ENCODE measurements around the gene LSG1.
A peak's percentile ranks its signal among the peaks of the same experiment; 100 is the strongest.

Gene LSG1

GRCh38 chr3:194682189-194682693 is 10.2 kb upstream of the LSG1 start:
- no peak overlapping the region for H3K4me3 ChIP-seq (ENCODE audit: low read length)
- TF ChIP-seq ZNF274 (IDR thresholded peaks at IDR 0.05; ENCODE audit: low read depth, low read length): no peak

GRCh38 chr3:194680888-194681615 is 9.1 kb upstream of the LSG1 start:
- no peak overlapping the region for H3K4me3 ChIP-seq (ENCODE audit: low read length)
- TF ChIP-seq ZNF274 (IDR thresholded peaks at IDR 0.05; ENCODE audit: low read depth, low read length): no peak

- TF ChIP-seq ZNF274 (IDR thresholded peaks at IDR 0.05; ENCODE audit: low read depth, low read length): no peak
- no peak overlapping the region for H3K4me3 ChIP-seq (ENCODE audit: low read length)
Observed at GRCh38 chr3:194676471-194676870, 4.5 kb upstream of the LSG1 start.

GRCh38 chr3:194675680-194676079 is 3.7 kb upstream of the LSG1 start:
- no peak overlapping the region for H3K4me3 ChIP-seq (ENCODE audit: low read length)

GRCh38 chr3:194675081-194675640 is 3.2 kb upstream of the LSG1 start:
- no peak for TF ChIP-seq ZNF274 (IDR thresholded peaks at IDR 0.05; ENCODE audit: low read depth, low read length)
- no peak overlapping the region for H3K4me3 ChIP-seq (ENCODE audit: low read length)

More at GRCh38 chr3:194675680-194676079, 3.7 kb upstream of the LSG1 start:
- no peak for TF ChIP-seq ZNF274 (IDR thresholded peaks at IDR 0.05; ENCODE audit: low read depth, low read length)

GRCh38 chr3:194673761-194674160 is 1.8 kb upstream of the LSG1 start:
- TF ChIP-seq ZNF274 (IDR thresholded peaks at IDR 0.05; ENCODE audit: low read depth, low read length): no peak
- H3K4me3 ChIP-seq (ENCODE audit: low read length): no peak overlapping the region

- no peak for TF ChIP-seq ZNF274 (IDR thresholded peaks at IDR 0.05; ENCODE audit: low read depth, low read length)
- peak overlapping the region; percentile 97 for H3K4me3 ChIP-seq (ENCODE audit: low read length)
Observed at GRCh38 chr3:194672876-194673275, 885 bp upstream of the LSG1 start.

- TF ChIP-seq ZNF274 (IDR thresholded peaks at IDR 0.05; ENCODE audit: low read depth, low read length): no peak
- peak overlapping the region; percentile 97 for H3K4me3 ChIP-seq (ENCODE audit: low read length)
Observed at GRCh38 chr3:194671511-194671899, 486 bp downstream of the LSG1 start.

- TF ChIP-seq ZNF274 (IDR thresholded peaks at IDR 0.05; ENCODE audit: low read depth, low read length): no peak
- no peak overlapping the region for H3K4me3 ChIP-seq (ENCODE audit: low read length)
Observed at GRCh38 chr3:194667363-194667762, 4.6 kb downstream of the LSG1 start.

GRCh38 chr3:194664857-194665256 is 7.1 kb downstream of the LSG1 start:
- H3K4me3 ChIP-seq (ENCODE audit: low read length): no peak overlapping the region
- no peak for TF ChIP-seq ZNF274 (IDR thresholded peaks at IDR 0.05; ENCODE audit: low read depth, low read length)

GRCh38 chr3:194661946-194662345 is 10.0 kb downstream of the LSG1 start:
- TF ChIP-seq ZNF274 (IDR thresholded peaks at IDR 0.05; ENCODE audit: low read depth, low read length): no peak
- no peak overlapping the region for H3K4me3 ChIP-seq (ENCODE audit: low read length)

- H3K4me3 ChIP-seq (ENCODE audit: low read length): no peak overlapping the region
- TF ChIP-seq ZNF274 (IDR thresholded peaks at IDR 0.05; ENCODE audit: low read depth, low read length): no peak
Observed at GRCh38 chr3:194661374-194661773, 10.6 kb downstream of the LSG1 start.

- no peak for TF ChIP-seq ZNF274 (IDR thresholded peaks at IDR 0.05; ENCODE audit: low read depth, low read length)
- H3K4me3 ChIP-seq (ENCODE audit: low read length): no peak overlapping the region
Observed at GRCh38 chr3:194659778-194660177, 12.2 kb downstream of the LSG1 start.

GRCh38 chr3:194658477-194659242 is 13.3 kb downstream of the LSG1 start:
- no peak overlapping the region for H3K4me3 ChIP-seq (ENCODE audit: low read length)
- TF ChIP-seq ZNF274 (IDR thresholded peaks at IDR 0.05; ENCODE audit: low read depth, low read length): no peak

- TF ChIP-seq ZNF274 (IDR thresholded peaks at IDR 0.05; ENCODE audit: low read depth, low read length): no peak
Observed at GRCh38 chr3:194657439-194657838, 14.6 kb downstream of the LSG1 start.

More at GRCh38 chr3:194657439-194657838, 14.6 kb downstream of the LSG1 start:
- H3K4me3 ChIP-seq (ENCODE audit: low read length): no peak overlapping the region
